Esophagus squamous epithelium (tissue), 5 donors: ENCODE results near the gene TNK1. TPM values are rescaled to one million over a fixed set of nuclear protein-coding genes. Genes with fewer than 3 reads are reported as not detected.

Experiments used
- DNase-seq: peaks from one replicate; lab custom pipeline; 2025; lab: John Stamatoyannopoulos, UW
- H3K27ac ChIP-seq, 4 donors: fragments of 200-600 bp; sonication (generic); one replicate each; pipeline ENCODE4 v1.5.1; 2016 to 2019; ENCODE audit warnings: mild to moderate bottlenecking in 1 of 4
- H3K27me3 ChIP-seq, 4 donors: fragments of 200-600 bp; sonication (generic); 1 replicate in 3 of 4; 2 replicates in 1 of 4; pipeline versions ENCODE4 v1.5.1 to v1.6.0; 2017 to 2021; ENCODE audit warnings: antibody characterized with exemption in 1 of 4
- H3K36me3 ChIP-seq, 3 donors: fragments of 200-600 bp; sonication (generic); one replicate each; pipeline ENCODE4 v1.5.1; 2016 to 2019
- H3K4me1 ChIP-seq, 3 donors: fragments of 200-600 bp; sonication (generic); one replicate each; pipeline ENCODE4 v1.5.1; 2017 to 2019
- H3K4me3 ChIP-seq, 4 donors: fragments of 200-600 bp; sonication (generic); 1 replicate in 3 of 4; 2 replicates in 1 of 4; pipeline ENCODE4 v1.5.1; 2016 to 2019; ENCODE audit warnings: mild to moderate bottlenecking in 2 of 4, moderate library complexity in 1 of 4
- H3K9me3 ChIP-seq, 3 donors: fragments of 200-600 bp; sonication (generic); one replicate each; pipeline ENCODE4 v1.5.1; 2016 to 2019
- CTCF ChIP-seq, 6 experiments: fragments of 450-650 bp in 4 of 6; fragments of 200-600 bp in 2 of 6; sonication (generic) in 2 of 6; IDR thresholded peaks; one replicate each; pipeline ENCODE4 v1.5.1; 2016 to 2019; ENCODE audit warnings: antibody characterized with exemption in 6 of 6, mild to moderate bottlenecking in 4 of 6, moderate library complexity in 4 of 6
- POLR2A ChIP-seq, 4 donors: fragments of 450-650 bp; IDR thresholded peaks; one replicate each; pipeline ENCODE4 v1.6.1; 2017; ENCODE audit warnings: antibody characterized with exemption in 4 of 4, mild to moderate bottlenecking in 4 of 4, moderate library complexity in 3 of 4
- WGBS, 2 donors: methylation state at CpG; one replicate each; pipeline ENCODE4 v1.1.5; 2018; 5-methylcytosine and 5-hydroxymethylcytosine counted together
- intact Hi-C: fragments of 100-400 bp; cut with DNase I; formaldehyde crosslinking; loops from one replicate; pipeline ENCODE4 v1.15.0; 2022
- total RNA-seq, 4 donors: library from RNA; depleted of rRNA; stranded (reverse); fragments of >200 nt; gene quantifications; one replicate each; pipeline ENCODE4 v1.1.0, GENCODE V29; 2016
- donor health status: DM: yes; HTN: yes; CAD: no.

The TNK1 gene
- total RNA-seq, 4 donors from 2014 or later = 6.2 to 15.2 (median 9.9) TPM

- Histone ChIP-seq H3K36me3 (peaks cover 0 to 9% (median 0%) of the 10 kb centered on the region in 3 donors), H3K27me3 (peaks cover 0 to 10% (median 0%) of the 10 kb centered on the region in 4 donors), H3K27ac (peak within 1 kb of the TSS; percentile 85 to 95 (median 92)), H3K9me3 (no peaks in the 10 kb centered on the region), H3K4me1 (peaks cover 13 to 42% (median 26%) of the 10 kb centered on the region in 3 donors), H3K4me3 (peak within 1 kb of the TSS; percentile 43 to 92 (median 74))
- peak; percentile 95 for DNase-seq
- TF ChIP-seq CTCF (IDR thresholded peaks at IDR 0.05) (peak in 2 of 6 experiments; percentile 27 to 29), POLR2A (IDR thresholded peaks at IDR 0.05) (peak in 3 of 4 donors; percentile 90 to 98 (median 97))
- WGBS, 2 donors = 1% methylated on average over 12 to 30 of the region's 49 CpGs
- intact Hi-C loops = no loop called here
Measured at GRCh38 chr17:7403977-7404736, 23.3 kb downstream of the TNK1 start, which contains the start of gene TMEM256. Gene TMEM256, minus strand, starts transcription at chr17:7404097. Its CDS starts 13 bp downstream, at chr17:7404084.

- intact Hi-C loops = no loop called here
- Histone ChIP-seq H3K9me3 (no peaks in the 10 kb centered on the region), H3K4me1 (peaks cover 13 to 42% (median 26%) of the 10 kb centered on the region in 3 donors), H3K27ac (peak overlapping the region; percentile 85 to 95 (median 92)), H3K4me3 (peak overlapping the region; percentile 43 to 92 (median 74)), H3K27me3 (peaks cover 0 to 10% (median 0%) of the 10 kb centered on the region in 4 donors), H3K36me3 (peaks cover 0 to 16% (median 0%) of the 10 kb centered on the region in 3 donors)
- whole genome bisulfite sequencing, 2 donors = no CpG with 5 or more reads among the region's 65 CpGs
- no peak for DNase-seq
- no peak for TF ChIP-seq CTCF (IDR thresholded peaks at IDR 0.05)
- TF ChIP-seq POLR2A (IDR thresholded peaks at IDR 0.05) = peak in 2 of 4 donors; percentile 63 to 66
Measured at GRCh38 chr17:7404737-7405349, 24.0 kb downstream of the TNK1 start.

- Histone ChIP-seq H3K36me3 (peaks cover 0 to 22% (median 0%) of the 10 kb centered on the region in 3 donors), H3K4me1 (peaks cover 13 to 42% (median 26%) of the 10 kb centered on the region in 3 donors), H3K27ac (peak overlapping the region; percentile 85 to 95 (median 92)), H3K27me3 (peaks cover 0 to 10% (median 0%) of the 10 kb centered on the region in 4 donors), H3K4me3 (peak overlapping the region; percentile 43 to 92 (median 74)), H3K9me3 (no peaks in the 10 kb centered on the region)
- intact Hi-C loops = no loop called here
- TF ChIP-seq POLR2A (IDR thresholded peaks at IDR 0.05) (no peak), CTCF (IDR thresholded peaks at IDR 0.05) (no peak)
- WGBS, 2 donors = 24% methylated on average over 13 of the region's 38 CpGs
- no peak for DNase-seq
Measured at GRCh38 chr17:7405350-7406234, 24.7 kb downstream of the TNK1 start.

GRCh38 chr17:7406235-7406825 lies 25.4 kb downstream of the TNK1 start:
- intact Hi-C loops = no loop called here
- peaks cover 0 to 10% (median 0%) of the 10 kb centered on the region in 4 donors for H3K27me3 ChIP-seq
- H3K9me3 ChIP-seq = no peaks in the 10 kb centered on the region
- peak overlapping the region in 2 of 4 donors; percentile 90 to 93 for H3K27ac ChIP-seq
- peaks cover 13 to 42% (median 26%) of the 10 kb centered on the region in 3 donors for H3K4me1 ChIP-seq
- H3K36me3 ChIP-seq = peaks cover 0 to 22% (median 0%) of the 10 kb centered on the region in 3 donors
- 60 to 64% methylated on average over 3 to 5 of the region's 12 CpGs for WGBS, 2 donors
- TF ChIP-seq POLR2A (IDR thresholded peaks at IDR 0.05) (no peak), CTCF (IDR thresholded peaks at IDR 0.05) (no peak)
- no peak for DNase-seq
- peak overlapping the region in 2 of 4 donors; percentile 80 to 92 for H3K4me3 ChIP-seq
